ENCODE measurements around the gene CCNL2. TPM values are rescaled to one million over a fixed set of nuclear protein-coding genes. Genes with fewer than 3 reads are reported as not detected.

CCNL2 gene
- total RNA-seq, 6 experiments from 2014 or later, result 80.8 to 127 (median 101) TPM

DNA sequence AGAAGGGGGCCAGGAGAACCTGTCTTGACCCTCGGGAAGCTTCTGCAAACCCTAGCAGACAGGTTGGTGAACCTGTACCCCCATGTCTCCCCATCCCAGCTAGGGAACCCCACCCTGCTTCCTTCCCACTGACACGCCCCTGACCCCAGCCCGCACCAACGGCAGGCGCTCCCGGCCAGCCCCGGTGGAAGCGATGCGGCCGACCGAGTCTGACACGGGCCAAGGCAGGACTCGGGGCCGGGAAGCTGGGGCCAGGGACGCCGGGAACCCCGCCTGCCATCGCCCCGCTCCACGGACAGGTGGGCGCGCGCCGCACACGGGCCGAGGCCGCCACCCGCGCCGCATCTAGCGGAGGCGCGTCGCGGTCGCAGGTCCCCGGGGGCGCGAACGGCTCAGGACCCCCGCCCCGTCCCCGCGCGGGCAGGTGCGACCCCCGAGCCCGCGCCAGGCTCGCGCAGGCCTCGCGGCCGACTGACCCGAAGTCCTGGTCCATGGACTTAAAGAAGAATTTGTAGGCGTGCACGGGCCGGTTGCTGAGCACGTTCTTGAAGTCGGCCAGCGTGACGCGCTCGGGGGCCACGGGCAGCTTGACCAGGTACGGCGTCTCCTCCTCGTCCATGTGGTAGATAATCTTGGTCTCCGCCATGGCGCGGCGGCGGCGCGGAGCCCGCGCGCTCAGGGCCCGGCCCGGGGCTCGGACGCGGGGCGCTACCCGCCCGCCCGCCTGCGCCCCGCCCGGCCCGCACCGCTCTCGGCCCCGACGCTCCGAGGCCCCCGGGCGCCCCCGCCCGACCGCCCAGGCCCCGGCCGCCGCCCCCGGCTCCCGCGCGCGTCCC, 50.5 kb downstream of the CCNL2 start:
- H3K36me3 ChIP-seq, result no peaks in the 10 kb centered on the region
- DNase-seq (no peak), ATAC-seq (peak in 1 of 4 donors; percentile 3)
- peak overlapping the region; percentile 64 to 86 (median 68) for H3K4me3 ChIP-seq
- peak overlapping the region; percentile 28 to 70 (median 46) for H3K27ac ChIP-seq
- H3K9me3 ChIP-seq, result no peaks in the 10 kb centered on the region
- H3K4me1 ChIP-seq, result peaks cover 0 to 44% (median 23%) of the 10 kb centered on the region in 4 donors
- WGBS (ENCODE audit: insufficient coverage, low coverage, low lambda C conversion rate, missing lambda C conversion rate), result 5% methylated on average over 7 of the region's 109 CpGs
- intact Hi-C loops (cut with DNase I), result no loop called here
- no peak for TF ChIP-seq POLR2A (IDR thresholded peaks at IDR 0.05)
- TF ChIP-seq, protein P1, sequence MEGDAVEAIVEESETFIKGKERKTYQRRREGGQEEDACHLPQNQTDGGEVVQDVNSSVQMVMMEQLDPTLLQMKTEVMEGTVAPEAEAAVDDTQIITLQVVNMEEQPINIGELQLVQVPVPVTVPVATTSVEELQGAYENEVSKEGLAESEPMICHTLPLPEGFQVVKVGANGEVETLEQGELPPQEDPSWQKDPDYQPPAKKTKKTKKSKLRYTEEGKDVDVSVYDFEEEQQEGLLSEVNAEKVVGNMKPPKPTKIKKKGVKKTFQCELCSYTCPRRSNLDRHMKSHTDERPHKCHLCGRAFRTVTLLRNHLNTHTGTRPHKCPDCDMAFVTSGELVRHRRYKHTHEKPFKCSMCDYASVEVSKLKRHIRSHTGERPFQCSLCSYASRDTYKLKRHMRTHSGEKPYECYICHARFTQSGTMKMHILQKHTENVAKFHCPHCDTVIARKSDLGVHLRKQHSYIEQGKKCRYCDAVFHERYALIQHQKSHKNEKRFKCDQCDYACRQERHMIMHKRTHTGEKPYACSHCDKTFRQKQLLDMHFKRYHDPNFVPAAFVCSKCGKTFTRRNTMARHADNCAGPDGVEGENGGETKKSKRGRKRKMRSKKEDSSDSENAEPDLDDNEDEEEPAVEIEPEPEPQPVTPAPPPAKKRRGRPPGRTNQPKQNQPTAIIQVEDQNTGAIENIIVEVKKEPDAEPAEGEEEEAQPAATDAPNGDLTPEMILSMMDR (IDR thresholded peaks at IDR 0.05), result no peak
- no peaks in the 10 kb centered on the region for H3K27me3 ChIP-seq

DNA sequence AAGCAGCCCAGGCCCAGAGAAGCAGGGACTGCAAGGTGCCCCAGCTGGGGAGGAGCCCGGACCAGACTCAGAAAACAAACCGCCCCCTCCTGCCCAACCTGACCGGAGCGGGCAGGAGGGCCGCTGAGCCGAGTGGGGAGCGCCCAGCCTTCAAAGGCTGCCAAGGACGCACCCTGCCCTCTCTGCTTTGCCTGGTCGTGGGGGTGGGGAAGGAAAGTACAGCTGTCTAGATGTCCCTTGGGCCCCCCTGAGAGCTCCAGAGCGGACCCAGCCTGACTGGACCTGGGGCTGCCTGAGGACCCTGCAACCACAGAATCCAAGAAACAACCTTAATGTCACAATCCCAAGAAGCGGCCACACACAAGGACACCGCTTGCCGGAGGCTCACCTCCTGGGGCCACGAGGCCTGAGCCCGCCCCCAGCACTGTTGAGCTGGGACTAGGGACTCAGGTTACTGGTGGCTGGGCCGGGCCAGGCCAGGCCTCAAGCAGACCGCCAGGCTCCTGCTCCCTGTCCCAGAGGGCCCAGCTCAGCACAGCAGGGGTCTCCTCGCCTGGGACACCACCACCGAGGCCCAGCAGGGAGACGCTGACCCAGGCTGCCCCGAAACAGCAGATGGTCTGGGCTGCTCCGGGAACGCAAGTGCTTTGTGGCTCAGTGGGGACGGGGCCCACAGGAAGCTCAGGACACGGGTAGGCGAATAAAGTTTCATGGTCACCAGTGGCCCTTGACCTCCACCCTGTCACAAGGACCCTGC, 51.3 kb downstream of the CCNL2 start:
- ATAC-seq, result peak; percentile 51 to 59 (median 58)
- intact Hi-C loops (cut with DNase I), result no loop called here
- TF ChIP-seq, protein P1 (IDR thresholded peaks at IDR 0.05), result no peak
- TF ChIP-seq POLR2A (IDR thresholded peaks at IDR 0.05), result no peak
- 23% methylated on average over 5 of the region's 26 CpGs for WGBS (ENCODE audit: insufficient coverage, low coverage, low lambda C conversion rate, missing lambda C conversion rate)
- Histone ChIP-seq H3K4me1 (peaks cover 0 to 47% (median 25%) of the 10 kb centered on the region in 4 donors), H3K27me3 (no peaks in the 10 kb centered on the region), H3K9me3 (no peaks in the 10 kb centered on the region), H3K4me3 (peak overlapping the region; percentile 64 to 86 (median 68)), H3K36me3 (no peaks in the 10 kb centered on the region), H3K27ac (peak overlapping the region; percentile 6 to 70 (median 46))
- DNase-seq, result peak; percentile 68 to 84 (median 82)

GRCh38 chr1:1347026-1347595, 52.0 kb downstream of the CCNL2 start:
- DNase-seq (no peak), ATAC-seq (no peak)
- WGBS (ENCODE audit: insufficient coverage, low coverage, low lambda C conversion rate, missing lambda C conversion rate), result no CpG with 5 or more reads among the region's 10 CpGs
- Histone ChIP-seq H3K4me3 (peak overlapping the region; percentile 64 to 86 (median 68)), H3K27me3 (no peaks in the 10 kb centered on the region), H3K36me3 (no peaks in the 10 kb centered on the region), H3K27ac (peak overlapping the region in 1 of 3 donors; percentile 70), H3K9me3 (no peaks in the 10 kb centered on the region), H3K4me1 (peaks cover 0 to 47% (median 25%) of the 10 kb centered on the region in 4 donors)
- intact Hi-C loops (cut with DNase I), result no loop called here
- TF ChIP-seq, protein P1 (IDR thresholded peaks at IDR 0.05), result no peak
- TF ChIP-seq POLR2A (IDR thresholded peaks at IDR 0.05), result no peak

DNA sequence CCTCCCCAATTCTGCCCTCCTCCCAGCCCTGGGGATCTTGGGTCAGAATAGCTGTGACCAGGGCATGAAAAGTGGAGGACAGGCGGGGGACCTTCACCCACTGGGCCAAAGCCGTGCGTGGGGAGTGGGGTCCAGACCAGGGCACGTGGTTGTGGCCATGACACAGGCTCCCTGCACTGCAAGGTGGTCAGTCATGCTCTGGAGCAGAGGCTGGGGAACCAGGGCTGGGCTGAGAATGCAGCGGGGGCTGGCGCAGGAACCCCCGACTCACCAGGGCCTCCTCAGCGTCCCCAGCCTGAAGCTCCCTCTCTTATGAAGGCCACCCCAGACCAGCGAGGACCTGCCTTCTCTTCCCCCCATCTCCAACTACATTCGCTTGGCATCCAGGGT, 52.6 kb downstream of the CCNL2 start:
- Histone ChIP-seq H3K27me3 (no peaks in the 10 kb centered on the region), H3K4me3 (no peak overlapping the region), H3K4me1 (peaks cover 0 to 47% (median 25%) of the 10 kb centered on the region in 4 donors), H3K27ac (no peak overlapping the region), H3K9me3 (no peaks in the 10 kb centered on the region), H3K36me3 (peaks cover 0 to 3% (median 0%) of the 10 kb centered on the region in 4 donors)
- 85% methylated on average over 4 of the region's 10 CpGs for WGBS (ENCODE audit: insufficient coverage, low coverage, low lambda C conversion rate, missing lambda C conversion rate)
- no peak for DNase-seq
- ATAC-seq, result no peak
- TF ChIP-seq, protein P1 (IDR thresholded peaks at IDR 0.05), result no peak
- no peak for TF ChIP-seq POLR2A (IDR thresholded peaks at IDR 0.05)
- intact Hi-C loops (cut with DNase I), result no loop called here

All from right lobe of liver (tissue), 6 donors.